GM12875 (cell line): ENCODE data around the gene MED15.
"Not testable (repeated sequence)": the region's sequence is repeated elsewhere in the genome, so short reads cannot be mapped to it uniquely, and the experiment has no call there.

Experiments used
- H3K4me3 ChIP-seq: one replicate; pipeline ENCODE4 v1.5.1; 2011; ENCODE audit warnings: low read depth, low read length, control low read depth
- TF ChIP-seq, protein P1 (sequence below): IDR thresholded peaks from 2 replicates; pipeline ENCODE4 v1.5.1; 2011; ENCODE audit warnings: low read depth, mild to moderate bottlenecking, control low read depth, inconsistent platforms, low read length, moderate library complexity, borderline replicate concordance; ENCODE audit not compliant: insufficient read depth

MED15 gene

DNA sequence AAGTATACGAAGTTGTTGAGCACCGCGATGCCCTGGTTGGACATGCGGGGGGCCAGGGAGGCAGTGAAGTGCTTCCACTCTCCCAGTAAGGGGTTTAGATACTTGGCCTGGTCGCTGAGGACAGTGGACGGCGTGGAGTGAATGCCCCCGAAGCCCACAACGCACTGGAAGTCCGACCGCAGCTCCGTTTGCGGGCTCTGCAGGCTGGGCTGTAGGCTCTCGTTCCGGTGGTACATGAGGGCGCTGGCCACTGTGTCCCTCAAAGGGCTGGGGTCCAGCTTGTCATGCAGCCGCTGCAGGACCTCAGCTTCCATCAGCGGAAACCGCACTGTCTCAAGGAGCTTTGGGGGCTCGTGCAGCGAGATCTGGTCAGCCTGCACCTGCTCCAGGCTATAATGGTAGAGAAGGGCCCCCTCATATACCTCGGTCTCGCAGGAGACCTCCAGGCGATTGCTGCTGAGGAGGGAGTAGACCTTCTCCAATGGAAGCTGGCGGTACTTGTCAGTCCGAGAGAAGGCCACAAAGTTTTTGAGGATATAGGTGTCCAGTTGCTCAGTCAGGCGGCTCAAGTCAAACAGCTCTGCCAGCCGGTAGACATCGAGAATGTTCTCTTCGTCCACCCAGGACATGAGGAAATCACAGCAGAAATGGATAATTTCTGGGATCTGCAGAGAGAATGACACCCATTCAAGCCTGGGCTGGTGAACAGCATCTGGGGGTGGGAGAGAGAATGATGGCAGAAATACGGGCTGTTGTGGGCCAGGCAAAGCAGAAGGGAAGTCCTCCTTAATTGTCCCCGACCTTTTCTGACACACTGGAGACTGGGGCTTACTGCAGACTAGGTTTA is 42.3 kb upstream of the MED15 start:
- TF ChIP-seq, protein P1, sequence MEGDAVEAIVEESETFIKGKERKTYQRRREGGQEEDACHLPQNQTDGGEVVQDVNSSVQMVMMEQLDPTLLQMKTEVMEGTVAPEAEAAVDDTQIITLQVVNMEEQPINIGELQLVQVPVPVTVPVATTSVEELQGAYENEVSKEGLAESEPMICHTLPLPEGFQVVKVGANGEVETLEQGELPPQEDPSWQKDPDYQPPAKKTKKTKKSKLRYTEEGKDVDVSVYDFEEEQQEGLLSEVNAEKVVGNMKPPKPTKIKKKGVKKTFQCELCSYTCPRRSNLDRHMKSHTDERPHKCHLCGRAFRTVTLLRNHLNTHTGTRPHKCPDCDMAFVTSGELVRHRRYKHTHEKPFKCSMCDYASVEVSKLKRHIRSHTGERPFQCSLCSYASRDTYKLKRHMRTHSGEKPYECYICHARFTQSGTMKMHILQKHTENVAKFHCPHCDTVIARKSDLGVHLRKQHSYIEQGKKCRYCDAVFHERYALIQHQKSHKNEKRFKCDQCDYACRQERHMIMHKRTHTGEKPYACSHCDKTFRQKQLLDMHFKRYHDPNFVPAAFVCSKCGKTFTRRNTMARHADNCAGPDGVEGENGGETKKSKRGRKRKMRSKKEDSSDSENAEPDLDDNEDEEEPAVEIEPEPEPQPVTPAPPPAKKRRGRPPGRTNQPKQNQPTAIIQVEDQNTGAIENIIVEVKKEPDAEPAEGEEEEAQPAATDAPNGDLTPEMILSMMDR: no peak
- H3K4me3 ChIP-seq: no peak overlapping the region

DNA sequence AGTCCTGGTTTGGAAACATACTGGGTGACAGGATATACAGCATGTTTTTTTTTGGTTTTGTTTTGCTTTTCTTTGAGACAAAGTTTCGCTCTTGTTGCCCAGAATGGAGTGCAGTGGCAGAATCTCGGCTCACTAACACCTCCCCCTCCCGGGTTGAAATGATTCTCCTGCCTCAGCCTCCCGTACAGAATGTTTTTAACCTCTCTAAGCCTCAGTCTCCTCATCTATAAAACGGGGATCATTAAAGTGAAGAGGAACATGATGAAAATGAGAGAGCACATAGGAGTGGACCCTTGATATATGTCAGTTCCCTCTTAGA is 41.7 kb upstream of the MED15 start:
- H3K4me3 ChIP-seq: no peak overlapping the region
- TF ChIP-seq, protein P1: no peak

DNA sequence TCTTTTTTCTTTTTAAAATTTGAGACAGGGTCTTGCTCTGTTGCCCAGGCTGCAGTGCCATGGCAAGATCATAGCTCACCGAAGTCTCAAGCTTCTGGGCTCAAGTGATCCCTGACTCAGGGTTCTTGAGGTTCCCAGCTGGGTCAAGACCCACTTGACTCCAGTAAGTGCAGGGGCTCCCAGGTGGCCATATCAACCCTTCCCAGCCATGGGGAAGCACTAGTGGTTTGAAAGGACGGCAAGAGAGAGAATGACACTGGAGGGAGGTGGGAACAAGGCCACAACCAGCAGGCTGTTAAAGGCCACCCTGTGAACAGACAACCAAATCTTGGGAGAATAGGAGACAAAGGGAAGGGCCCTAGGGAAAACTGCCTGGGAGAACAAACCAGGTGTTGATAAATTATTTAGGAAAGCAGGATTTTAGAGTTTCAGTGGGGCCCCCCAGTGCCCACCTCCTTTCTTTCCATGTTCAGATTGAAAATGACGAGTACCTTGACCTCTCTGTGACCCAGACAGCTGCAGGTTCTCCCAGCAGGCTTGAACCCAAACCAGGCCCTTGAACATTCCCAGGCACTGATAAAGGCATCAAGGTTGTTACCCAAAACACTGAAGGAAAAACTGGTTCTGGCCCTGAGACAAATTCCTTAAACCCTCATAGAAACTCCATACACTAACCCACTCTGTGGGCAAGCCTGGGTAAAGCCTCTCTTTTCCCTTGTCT is 40.6 kb upstream of the MED15 start:
- TF ChIP-seq, protein P1: no peak
- H3K4me3 ChIP-seq: no peak overlapping the region

DNA sequence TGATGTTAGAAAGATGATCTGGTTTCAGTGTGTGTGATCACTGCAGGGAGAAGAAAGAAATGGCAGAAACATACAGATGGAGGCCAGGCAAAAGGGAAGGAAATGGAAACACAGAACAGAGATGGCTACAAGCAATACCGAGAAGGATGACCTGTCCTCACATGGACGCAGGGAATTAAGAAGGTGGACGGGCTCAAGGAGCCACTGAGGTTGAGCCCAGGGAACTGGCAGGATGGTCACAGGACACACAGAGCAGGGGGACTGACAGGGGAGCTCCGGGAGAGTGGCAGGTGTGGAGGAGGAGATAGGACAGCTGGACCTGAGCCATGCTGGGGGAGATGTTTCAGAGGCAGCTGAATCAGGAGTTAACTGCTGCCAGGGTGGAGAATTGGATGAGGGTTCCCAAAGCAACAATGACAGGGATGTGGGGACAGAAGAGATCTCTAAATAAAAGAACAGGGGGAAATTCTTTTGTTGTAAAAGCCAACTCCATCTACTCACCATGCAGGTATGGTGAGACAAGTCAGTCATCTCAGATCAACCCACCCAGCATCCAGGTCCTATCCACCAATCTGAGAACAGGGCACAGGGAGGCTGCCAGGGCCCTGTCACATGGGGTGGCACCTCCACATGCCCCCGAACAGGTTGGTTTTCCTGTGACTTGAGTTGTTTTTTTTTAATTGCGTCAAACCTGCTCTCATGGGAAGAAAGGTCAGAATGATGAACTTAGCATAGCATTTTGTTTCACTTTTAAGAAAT is 38.1 kb upstream of the MED15 start:
- TF ChIP-seq, protein P1: no peak
- no peak overlapping the region for H3K4me3 ChIP-seq

DNA sequence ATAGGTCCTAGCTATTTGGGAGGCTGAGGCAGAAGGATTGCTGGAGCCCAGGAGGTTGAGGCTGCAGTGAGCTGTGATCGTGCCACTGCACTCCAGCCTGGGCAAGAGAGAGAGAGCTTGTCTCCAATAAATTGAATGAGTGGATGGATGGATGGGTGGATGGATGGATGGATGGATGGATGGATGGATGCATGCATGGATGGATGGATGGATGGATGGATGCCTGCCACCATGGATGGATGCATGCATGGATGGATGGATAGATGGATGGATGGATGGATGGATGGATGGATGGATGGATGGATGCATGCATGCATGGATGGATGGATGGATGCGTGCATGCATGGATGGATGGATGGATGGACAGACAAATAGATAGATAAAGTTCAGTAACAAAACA is 36.9 kb upstream of the MED15 start:
- not testable (repeated sequence) for H3K4me3 ChIP-seq

DNA sequence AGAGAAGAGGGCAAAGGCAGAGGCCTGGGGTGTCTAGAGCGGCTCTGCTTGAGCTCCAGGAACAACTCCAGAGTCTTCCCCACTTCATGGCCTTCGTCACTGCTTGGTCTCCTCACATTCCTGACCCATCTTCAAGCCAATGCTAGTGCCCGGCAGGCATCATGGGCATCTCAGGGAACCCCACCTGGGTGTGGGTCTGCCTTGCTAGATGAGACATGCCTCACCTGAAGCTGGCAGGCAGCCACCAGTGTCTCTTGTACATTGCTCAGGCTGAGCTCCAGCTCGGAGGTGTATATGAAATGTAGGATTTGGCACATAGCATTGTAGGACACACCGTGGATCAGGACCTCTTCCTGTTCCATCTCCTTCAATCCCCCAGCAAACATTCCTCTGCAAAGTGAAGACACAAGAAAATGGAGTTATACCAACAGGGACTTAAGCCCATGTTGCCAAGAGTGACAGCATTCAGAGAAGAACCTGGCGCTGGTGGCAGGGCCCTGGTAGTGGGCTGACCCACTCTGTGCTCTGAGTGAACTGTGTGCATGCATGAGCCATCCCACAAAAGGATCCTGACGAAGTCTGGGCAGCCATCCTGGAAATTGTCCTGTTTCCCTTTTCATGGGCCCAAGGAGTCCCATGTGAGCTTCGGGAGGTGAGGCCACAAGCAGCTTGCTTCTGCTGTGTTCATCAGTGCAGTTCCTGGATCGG is 36.1 kb upstream of the MED15 start:
- TF ChIP-seq, protein P1: no peak
- H3K4me3 ChIP-seq: no peak overlapping the region

DNA sequence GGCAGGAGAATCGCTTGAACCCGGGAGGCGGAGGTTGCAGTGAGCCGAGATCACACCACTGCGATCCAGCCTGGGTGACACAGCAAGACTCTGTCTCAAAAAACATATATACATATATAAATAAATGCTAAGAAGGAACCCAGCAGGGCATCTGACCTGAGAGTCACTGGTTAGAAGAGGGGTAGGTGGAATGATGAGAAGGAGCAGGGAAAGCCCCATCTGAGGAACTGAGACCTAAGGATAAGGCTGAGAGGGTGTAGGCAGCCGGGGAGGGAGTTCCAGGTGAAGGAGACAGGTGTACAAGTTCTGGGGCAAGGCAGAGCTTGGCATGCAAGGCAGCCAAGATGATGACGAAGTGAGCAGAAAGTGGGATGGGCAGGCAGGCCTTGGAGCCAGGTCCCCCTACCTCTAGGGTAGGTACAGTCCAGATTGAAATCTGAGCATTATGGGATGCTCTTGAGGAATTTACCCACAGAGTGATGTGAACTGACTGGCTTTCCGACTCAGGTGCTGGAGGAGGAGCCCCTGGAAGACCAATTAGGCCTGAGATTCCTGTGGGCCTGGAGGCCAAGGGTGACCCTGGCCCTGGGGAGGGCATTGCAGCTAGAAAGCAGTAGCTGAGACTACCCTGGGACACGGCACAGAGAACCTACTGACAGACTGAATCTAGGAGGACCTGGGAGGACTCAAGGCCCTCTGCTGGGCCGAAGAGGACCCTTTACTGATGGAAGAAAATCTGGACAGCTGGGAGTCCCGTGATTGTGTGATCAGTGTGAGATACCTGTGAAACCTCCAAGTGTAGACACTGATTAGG is 34.6 kb upstream of the MED15 start:
- TF ChIP-seq, protein P1: no peak
- H3K4me3 ChIP-seq: no peak overlapping the region
